Vagina (tissue), 2 donors: ENCODE measurements around the gene HIGD2A. TPM values are rescaled to one million over a fixed set of nuclear protein-coding genes. Genes with fewer than 3 reads are reported as not detected.
A peak's percentile ranks its signal among the peaks of the same experiment; 100 is the strongest.

Experiments used
- DNase-seq, 2 donors: peaks; one replicate each; pipeline ENCODE4 v3.0.0-alpha.2; 2017; ENCODE audit errors: extremely low spot score in 2 of 2
- H3K27ac ChIP-seq: fragments of 200-600 bp; sonication (generic); one replicate; pipeline ENCODE4 v1.5.1; 2019
- H3K27me3 ChIP-seq: fragments of 200-600 bp; sonication (generic); one replicate; pipeline ENCODE4 v1.5.1; 2019
- H3K36me3 ChIP-seq, 2 donors: fragments of 200-600 bp; sonication (generic); one replicate each; pipeline ENCODE4 v1.5.1; 2017 to 2019
- H3K4me1 ChIP-seq: fragments of 200-600 bp; sonication (generic); one replicate; pipeline ENCODE4 v1.5.1; 2019
- H3K4me3 ChIP-seq, 2 donors: fragments of 200-600 bp; sonication (generic); 1 replicate in 1 of 2; 2 replicates in 1 of 2; pipeline ENCODE4 v1.5.1; 2016 to 2019
- H3K9me3 ChIP-seq: fragments of 200-600 bp; sonication (generic); one replicate; pipeline ENCODE4 v1.5.1; 2019
- CTCF ChIP-seq, 3 experiments: fragments of 450-650 bp in 2 of 3; fragments of 200-600 bp in 1 of 3; sonication (generic) in 1 of 3; IDR thresholded peaks; one replicate each; pipeline ENCODE4 v1.5.1; 2017 to 2019; ENCODE audit warnings: antibody characterized with exemption in 3 of 3, mild to moderate bottlenecking in 2 of 3, moderate library complexity in 2 of 3
- POLR2A ChIP-seq, 2 donors: fragments of 450-650 bp; IDR thresholded peaks; one replicate each; pipeline ENCODE4 v1.6.1; 2017; ENCODE audit warnings: antibody characterized with exemption in 2 of 2, mild to moderate bottlenecking in 2 of 2, moderate library complexity in 2 of 2
- POLR2AphosphoS5 ChIP-seq, 2 donors: sonication (generic); formaldehyde crosslinking; IDR thresholded peaks; one replicate each; pipeline ENCODE4 v1.9.0; 2017; ENCODE audit warnings: antibody characterized with exemption in 2 of 2, mild to moderate bottlenecking in 2 of 2, low read depth in 1 of 2; ENCODE audit not compliant: insufficient read depth in 1 of 2
- intact Hi-C: fragments of 100-400 bp; cut with DNase I; formaldehyde crosslinking; loops from one replicate; pipeline ENCODE4 v1.15.1; 2023
- total RNA-seq: library from RNA; depleted of rRNA; stranded (reverse); fragments of >200 nt; gene quantifications from one replicate; pipeline ENCODE4 v1.2.3, GENCODE V29; 2016

Gene HIGD2A
- total RNA-seq = 124 TPM

GRCh38 chr5:176388444-176389134 is at the start of gene HIGD2A, which contains the start of gene NOP16:
TSS of gene HIGD2A (plus strand) at chr5:176388751. CDS start at chr5:176388820, 69 bp downstream.
TSS of gene NOP16 (minus strand) at chr5:176388598. CDS start at chr5:176388539, 59 bp downstream.
- peak in 1 of 2 donors; percentile 99 for DNase-seq
- peaks cover 0 to 55% of the 10 kb centered on the region in 2 donors for H3K36me3 ChIP-seq
- intact Hi-C loops = no loop called here
- TF ChIP-seq POLR2AphosphoS5 (IDR thresholded peaks at IDR 0.05; ENCODE audit: insufficient read depth in 1 of 2, low read depth in 1 of 2) (peak; percentile 95 to 96), CTCF (IDR thresholded peaks at IDR 0.05) (peak in 1 of 3 experiments; percentile 27), POLR2A (IDR thresholded peaks at IDR 0.05) (no peak)
- no peaks in the 10 kb centered on the region for H3K9me3 ChIP-seq
- peak within 1 kb of the TSS; percentile 86 for H3K27ac ChIP-seq
- H3K4me1 ChIP-seq = peaks cover 25% of the 10 kb centered on the region
- peak within 1 kb of the TSS; percentile 76 to 84 for H3K4me3 ChIP-seq
- H3K27me3 ChIP-seq = no peaks in the 10 kb centered on the region

- H3K36me3 ChIP-seq = peaks cover 0 to 19% of the 10 kb centered on the region in 2 donors
- H3K4me3 ChIP-seq = no peak overlapping the region
- H3K9me3 ChIP-seq = no peaks in the 10 kb centered on the region
- no peaks in the 10 kb centered on the region for H3K27me3 ChIP-seq
- DNase-seq = no peak
- H3K27ac ChIP-seq = no peak overlapping the region
- intact Hi-C loops = no loop called here
- H3K4me1 ChIP-seq = no peaks in the 10 kb centered on the region
- TF ChIP-seq POLR2AphosphoS5 (IDR thresholded peaks at IDR 0.05; ENCODE audit: insufficient read depth in 1 of 2, low read depth in 1 of 2) (no peak), POLR2A (IDR thresholded peaks at IDR 0.05) (no peak)
Observed at GRCh38 chr5:176339304-176339703, 49.2 kb upstream of the HIGD2A start.

- no peak for DNase-seq
- H3K4me1 ChIP-seq = no peaks in the 10 kb centered on the region
- H3K36me3 ChIP-seq = peaks cover 0 to 35% of the 10 kb centered on the region in 2 donors
- no peaks in the 10 kb centered on the region for H3K27me3 ChIP-seq
- no peak overlapping the region for H3K4me3 ChIP-seq
- intact Hi-C loops = no loop called here
- H3K27ac ChIP-seq = no peak overlapping the region
- TF ChIP-seq POLR2A (IDR thresholded peaks at IDR 0.05) (no peak), POLR2AphosphoS5 (IDR thresholded peaks at IDR 0.05; ENCODE audit: insufficient read depth in 1 of 2, low read depth in 1 of 2) (no peak), CTCF (IDR thresholded peaks at IDR 0.05) (no peak)
- no peaks in the 10 kb centered on the region for H3K9me3 ChIP-seq
Observed at GRCh38 chr5:176341325-176342157, 47.0 kb upstream of the HIGD2A start.

GRCh38 chr5:176342158-176342483 is 46.4 kb upstream of the HIGD2A start:
- Histone ChIP-seq H3K4me1 (no peaks in the 10 kb centered on the region), H3K36me3 (peaks cover 0 to 35% of the 10 kb centered on the region in 2 donors), H3K9me3 (no peaks in the 10 kb centered on the region), H3K4me3 (no peak overlapping the region), H3K27ac (no peak overlapping the region), H3K27me3 (no peaks in the 10 kb centered on the region)
- intact Hi-C loops = no loop called here
- TF ChIP-seq POLR2A (IDR thresholded peaks at IDR 0.05) (no peak), CTCF (IDR thresholded peaks at IDR 0.05) (no peak), POLR2AphosphoS5 (IDR thresholded peaks at IDR 0.05; ENCODE audit: insufficient read depth in 1 of 2, low read depth in 1 of 2) (no peak)
- DNase-seq = no peak

GRCh38 chr5:176342766-176343458 is 45.6 kb upstream of the HIGD2A start:
- TF ChIP-seq CTCF (IDR thresholded peaks at IDR 0.05) = no peak
- no peak for TF ChIP-seq POLR2AphosphoS5 (IDR thresholded peaks at IDR 0.05; ENCODE audit: insufficient read depth in 1 of 2, low read depth in 1 of 2)
- no peak for TF ChIP-seq POLR2A (IDR thresholded peaks at IDR 0.05)
- intact Hi-C loops = no loop called here
- Histone ChIP-seq H3K36me3 (peaks cover 0 to 35% of the 10 kb centered on the region in 2 donors), H3K27ac (no peak overlapping the region), H3K9me3 (no peaks in the 10 kb centered on the region), H3K4me3 (no peak overlapping the region), H3K27me3 (no peaks in the 10 kb centered on the region), H3K4me1 (no peaks in the 10 kb centered on the region)
- DNase-seq = no peak
